Measurements from ENCODE around the gene SLC25A3.
"Not testable (repeated sequence)": the region's sequence is repeated elsewhere in the genome, so short reads cannot be mapped to it uniquely, and the experiment has no call there.

Gene SLC25A3

GRCh38 chr12:98595243-98595988 is 1.9 kb downstream of the SLC25A3 start:
- no peak for DNase-seq

GRCh38 chr12:98597313-98597712 is 3.8 kb downstream of the SLC25A3 start:
- DNase-seq, result not testable (repeated sequence)

DNA sequence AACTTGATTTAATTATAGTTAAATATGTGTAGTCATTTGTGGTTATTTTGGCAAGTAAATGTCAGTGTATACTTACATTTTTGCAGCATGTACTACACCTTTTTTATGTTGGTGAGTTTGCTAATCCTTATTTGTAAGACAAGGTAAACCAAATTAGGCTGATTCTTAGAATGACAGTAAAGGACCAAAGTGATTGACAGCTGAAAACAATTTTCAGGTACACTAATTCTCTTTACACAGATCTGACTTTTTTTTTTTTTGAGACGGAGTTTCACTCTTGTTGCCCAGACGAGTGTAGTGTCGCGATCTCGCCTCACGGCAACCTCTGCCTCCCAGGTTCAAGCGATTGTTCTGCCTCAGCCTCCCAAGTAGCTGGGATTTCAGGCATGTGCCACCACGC is 8.4 kb downstream of the SLC25A3 start:
- no peak for DNase-seq

GRCh38 chr12:98606359-98606988 is 13.0 kb downstream of the SLC25A3 start:
- no peak for DNase-seq

GRCh38 chr12:98610596-98610995 is 17.1 kb downstream of the SLC25A3 start:
- DNase-seq, result no peak

GRCh38 chr12:98612696-98613334 is 19.3 kb downstream of the SLC25A3 start:
- no peak for DNase-seq

GRCh38 chr12:98618952-98619351 is 25.5 kb downstream of the SLC25A3 start:
- no peak for DNase-seq

GRCh38 chr12:98635657-98636323 is 42.3 kb downstream of the SLC25A3 start:
- no peak for DNase-seq

DNA sequence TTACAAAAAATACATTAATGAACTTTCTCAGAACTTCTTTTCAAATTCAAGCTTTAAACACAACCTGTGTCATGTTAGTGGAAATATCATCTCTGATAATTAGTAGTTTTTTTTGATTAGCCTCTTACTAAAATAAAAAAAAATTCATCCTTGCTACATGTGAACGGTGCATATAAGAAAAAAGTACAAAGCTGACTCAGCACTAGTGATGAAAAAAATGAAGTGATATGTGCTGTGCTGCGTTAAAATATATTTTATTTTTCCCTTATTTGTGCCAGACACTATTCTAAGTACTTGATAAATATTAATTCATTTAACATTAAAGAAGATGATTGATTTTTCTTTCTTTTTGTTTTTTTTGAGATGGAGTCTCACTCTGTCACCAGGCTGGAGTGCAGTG is 43.6 kb downstream of the SLC25A3 start:
- no peak for DNase-seq

DNA sequence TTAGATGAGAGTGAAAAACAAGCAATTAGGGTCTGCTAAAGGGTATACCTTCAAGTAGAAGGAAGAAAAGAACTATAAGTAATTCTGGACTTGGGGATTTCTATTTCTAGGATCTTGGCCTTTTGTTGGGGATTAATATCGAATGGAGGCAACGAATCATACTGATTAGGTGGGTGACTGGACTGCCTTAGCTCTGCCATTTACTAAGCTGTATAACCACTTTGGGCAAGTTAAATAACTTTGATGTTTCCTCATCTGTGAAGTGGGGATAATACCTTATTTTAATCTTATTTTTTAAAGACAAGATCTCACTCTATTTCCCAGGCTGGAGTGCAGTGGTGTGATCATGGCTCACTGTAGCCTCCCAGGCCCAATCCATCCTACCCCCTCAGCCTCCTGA is 44.5 kb downstream of the SLC25A3 start:
- no peak for DNase-seq

GRCh38 chr12:98639491-98639890 is 46.0 kb downstream of the SLC25A3 start:
- DNase-seq, result no peak

GRCh38 chr12:98642801-98643200 is 49.3 kb downstream of the SLC25A3 start:
- not testable (repeated sequence) for DNase-seq

GRCh38 chr12:98644433-98644711 is 50.9 kb downstream of the SLC25A3 start:
- DNase-seq, result peak; percentile 54

- DNase-seq, result peak; percentile 87 to 91
These were observed 51.5 kb downstream of the SLC25A3 start, which contains the start of the genes APAF1 and IKBIP for GRCh38 chr12:98644712-98645571. Gene APAF1, plus strand, starts transcription at chr12:98645290. Its CDS starts 3,070 bp downstream, at chr12:98648360. Gene IKBIP, minus strand, starts transcription at chr12:98644788. Its CDS starts 87 bp downstream, at chr12:98644701.

GRCh38 chr12:98645572-98646067 is 52.1 kb downstream of the SLC25A3 start:
- DNase-seq, result peak in 1 of 2 experiments; percentile 11

DNA sequence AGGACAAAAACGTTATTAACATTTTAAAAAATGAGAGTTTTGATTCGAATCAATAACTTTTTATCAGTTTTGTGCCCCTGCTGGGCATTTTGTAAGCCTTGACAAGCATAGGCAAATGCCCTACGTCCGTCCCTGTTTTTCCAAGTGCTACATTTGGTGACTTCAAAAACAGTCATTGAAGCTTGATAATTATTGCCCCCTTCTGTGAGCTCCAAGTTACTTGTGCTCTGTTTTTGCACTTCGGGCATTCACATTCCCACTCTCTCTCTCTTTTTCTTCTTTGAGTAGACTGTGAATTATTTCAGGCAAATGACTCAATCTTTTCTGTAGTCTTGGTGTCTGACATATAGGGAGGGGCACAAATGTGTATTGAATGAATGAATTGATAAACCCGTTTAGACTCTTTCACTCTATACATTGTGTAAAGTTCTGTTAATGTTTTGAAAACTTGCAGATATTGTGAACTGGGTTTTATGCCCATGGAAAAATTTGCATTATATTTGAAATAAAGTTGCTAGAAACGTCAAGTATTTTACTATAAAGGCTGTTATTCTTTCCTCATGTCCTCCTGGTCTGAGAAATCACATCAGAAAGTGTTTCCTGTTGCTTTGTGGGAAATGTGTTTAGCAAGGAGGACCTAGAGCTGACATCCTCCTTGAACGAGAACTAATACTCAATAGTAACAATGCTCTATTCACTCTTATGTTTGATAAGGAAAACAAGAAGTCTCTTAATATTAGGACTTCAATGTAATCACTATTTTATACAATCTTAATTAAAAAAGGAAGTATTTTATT is 53.0 kb downstream of the SLC25A3 start:
- no peak for DNase-seq

- DNase-seq, result no peak
These were observed 57.8 kb downstream of the SLC25A3 start for GRCh38 chr12:98651328-98651727.

DNA sequence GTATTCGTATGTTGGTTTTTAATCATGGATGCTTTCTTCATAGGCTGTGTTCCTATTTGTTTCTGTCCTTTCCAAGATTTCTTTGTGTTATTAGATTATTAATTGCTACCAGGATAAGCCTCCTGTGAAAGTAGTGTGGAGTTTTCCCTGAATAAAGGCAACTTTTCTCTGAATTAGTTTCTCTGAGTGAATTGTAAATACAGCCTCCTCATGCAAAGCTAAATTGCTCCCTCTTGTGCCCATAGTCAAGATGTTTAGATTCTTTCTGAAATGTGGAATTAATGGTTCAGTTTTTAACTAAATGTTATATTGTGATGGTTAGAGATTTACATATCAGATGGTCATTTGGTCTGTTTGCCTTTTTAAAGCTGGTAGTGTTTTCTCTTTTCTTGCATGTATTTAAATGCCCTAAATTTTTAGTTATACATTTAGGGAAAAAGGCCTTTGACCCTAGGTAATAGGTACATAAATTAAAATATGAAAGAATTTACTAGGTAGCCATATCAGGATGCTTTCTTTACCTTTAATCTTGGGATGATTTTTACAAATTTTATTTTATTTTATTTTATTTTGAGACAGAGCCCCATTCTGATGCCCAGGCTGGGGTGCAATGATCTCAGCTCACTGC is 60.5 kb downstream of the SLC25A3 start:
- peak; percentile 20 to 41 for DNase-seq

Data from SHP77 (cell line).